CD4-positive, CD25-positive, alpha-beta regulatory T cell (primary cell): ENCODE measurements around the gene EPHB1. TPM values are rescaled to one million over a fixed set of nuclear protein-coding genes. Genes with fewer than 3 reads are reported as not detected.

ENCODE experiments used
- ATAC-seq, 2 donors: fragments of 150-1000 bp; cut with Tn5 transposase; one replicate each; pipeline ENCODE4 v1.10.0; 2021; ENCODE audit warnings: low read depth in 2 of 2, moderate number of reproducible peaks in 2 of 2, moderate library complexity in 1 of 2
- DNase-seq, 3 donors: peaks; one replicate each; pipeline versions ENCODE4 v3.0.0 to v3.0.0-alpha.2; 2012 to 2022; ENCODE audit warnings: mixed read lengths in 1 of 3
- H3K27ac ChIP-seq: one replicate; pipeline ENCODE4 v1.7.0; 2013; ENCODE audit warnings: mild to moderate bottlenecking, low read length; ENCODE audit not compliant: insufficient read depth, poor library complexity, severe bottlenecking
- H3K27me3 ChIP-seq: one replicate; pipeline ENCODE4 v1.7.0; 2013; ENCODE audit warnings: low read length; ENCODE audit not compliant: control insufficient read depth, insufficient read depth
- H3K36me3 ChIP-seq: one replicate; pipeline ENCODE4 v1.7.0; 2013; ENCODE audit warnings: mild to moderate bottlenecking, low read length, moderate library complexity; ENCODE audit not compliant: control insufficient read depth, insufficient read depth
- H3K4me1 ChIP-seq: 2 replicates; pipeline ENCODE4 v1.7.0; 2013; ENCODE audit warnings: mild to moderate bottlenecking, low read length; ENCODE audit not compliant: insufficient read depth, control insufficient read depth, poor library complexity, severe bottlenecking
- H3K4me3 ChIP-seq: one replicate; pipeline ENCODE4 v1.7.0; 2013; ENCODE audit warnings: low read depth, mild to moderate bottlenecking, low read length, moderate library complexity
- H3K9me3 ChIP-seq, 2 experiments: 1 replicate in 1 of 2; 2 replicates in 1 of 2; pipeline ENCODE4 v1.7.0; 2013; ENCODE audit warnings: low read length in 2 of 2, mild to moderate bottlenecking in 1 of 2, moderate library complexity in 1 of 2; ENCODE audit not compliant: control insufficient read depth in 2 of 2
- H3K27ac Mint-ChIP-seq, 3 donors: one replicate each; pipeline ENCODE4 v1.8.0; 2020 to 2022; ENCODE audit warnings: mild to moderate bottlenecking in 3 of 3, mixed read lengths in 3 of 3, moderate library complexity in 2 of 3
- H3K27me3 Mint-ChIP-seq: one replicate; pipeline ENCODE4 v1.8.0; 2022; ENCODE audit warnings: mild to moderate bottlenecking, mixed read lengths
- H3K36me3 Mint-ChIP-seq: one replicate; pipeline ENCODE4 v1.8.0; 2020; ENCODE audit warnings: mixed read lengths
- H3K4me1 Mint-ChIP-seq, 4 donors: one replicate each; pipeline ENCODE4 v1.8.0; 2020 to 2022; ENCODE audit warnings: mixed read lengths in 4 of 4, mild to moderate bottlenecking in 1 of 4
- H3K4me3 Mint-ChIP-seq, 4 donors: one replicate each; pipeline ENCODE4 v1.8.0; 2020 to 2022; ENCODE audit warnings: mild to moderate bottlenecking in 4 of 4, mixed read lengths in 4 of 4, moderate library complexity in 3 of 4
- H3K9me3 Mint-ChIP-seq, 7 donors: one replicate each; pipeline ENCODE4 v1.8.0; 2020 to 2022; ENCODE audit warnings: mixed read lengths in 7 of 7, mild to moderate bottlenecking in 3 of 7, moderate library complexity in 2 of 7
- polyA plus RNA-seq, 4 donors: library from polyadenylated mRNA; unstranded; fragments of 300-500 nt; fragmentation: Illumina TruSeq; gene quantifications; one replicate each; pipeline ENCODE4 v1.2.3, GENCODE V29; 2021
- total RNA-seq: library from RNA; stranded (reverse); gene quantifications from one replicate; pipeline ENCODE4 v1.2.3, GENCODE V29; 2022

The EPHB1 gene
- total and polyA plus RNA-seq, 5 donors from 2014 or later = 0.32 to 2.1 (median 0.84) TPM

DNA sequence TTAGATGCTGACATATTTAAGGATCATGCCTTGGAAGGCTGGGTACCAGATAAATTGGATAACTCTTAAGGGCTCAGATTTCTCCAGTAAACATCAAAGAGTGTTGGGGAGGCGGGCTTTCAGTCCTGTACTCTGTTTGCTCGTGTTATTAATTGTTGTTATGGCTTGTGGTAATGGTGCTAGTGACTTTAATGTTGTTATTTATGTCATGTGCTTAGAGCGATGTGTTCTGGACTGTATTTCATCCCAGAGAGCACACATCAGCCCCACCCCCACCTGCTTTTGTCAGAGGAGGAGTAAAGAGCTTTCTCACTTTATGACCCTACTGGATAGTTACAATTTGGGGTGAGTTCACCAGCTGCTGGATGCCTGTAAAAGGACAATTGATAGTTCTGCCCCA, 386.3 kb downstream of the EPHB1 start:
- no peak overlapping the region for H3K4me3 ChIP-seq
- no peak overlapping the region for H3K27ac Mint-ChIP-seq
- no peaks in the 10 kb centered on the region for H3K9me3 ChIP-seq
- H3K27ac ChIP-seq = no peak overlapping the region
- DNase-seq = no peak
- H3K4me1 Mint-ChIP-seq = no peaks in the 10 kb centered on the region
- no peak overlapping the region for H3K4me3 Mint-ChIP-seq
- no peaks in the 10 kb centered on the region for H3K36me3 Mint-ChIP-seq
- no peaks in the 10 kb centered on the region for H3K4me1 ChIP-seq
- H3K27me3 ChIP-seq = no peaks in the 10 kb centered on the region
- no peak for ATAC-seq
- no peaks in the 10 kb centered on the region for H3K36me3 ChIP-seq
- peaks cover 1 to 7% (median 5%) of the 10 kb centered on the region in 7 donors for H3K9me3 Mint-ChIP-seq
- no peaks in the 10 kb centered on the region for H3K27me3 Mint-ChIP-seq

DNA sequence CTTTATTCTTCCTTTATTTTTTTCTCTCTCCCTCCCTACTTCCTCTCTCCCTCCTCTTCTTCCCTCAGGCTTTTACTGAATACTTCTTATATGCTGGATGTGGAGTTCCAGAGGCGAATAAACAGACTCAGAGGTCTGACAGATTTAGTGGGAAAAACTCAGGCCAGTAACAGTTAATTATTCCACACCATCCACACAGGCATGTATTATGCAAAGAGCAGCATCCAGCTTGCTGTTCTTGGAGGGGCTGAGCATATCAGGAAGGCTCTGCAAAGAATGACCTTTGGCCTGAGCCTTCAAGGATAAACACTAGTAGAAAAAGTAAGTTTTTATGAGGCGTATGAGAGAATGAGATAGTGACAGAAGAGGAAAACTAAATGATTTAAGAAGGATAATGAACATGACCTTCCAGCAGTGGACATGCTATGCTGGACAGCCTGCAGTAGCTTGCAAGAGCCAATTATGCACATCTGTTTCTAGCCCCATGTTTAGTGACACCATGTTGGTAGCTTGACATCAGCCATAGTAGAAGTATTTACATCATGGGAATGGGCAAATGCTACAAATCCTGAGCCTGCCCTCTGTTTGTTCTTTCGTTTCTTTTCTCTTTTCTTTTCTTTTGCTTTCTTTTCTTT, 387.4 kb downstream of the EPHB1 start:
- H3K27me3 Mint-ChIP-seq = no peaks in the 10 kb centered on the region
- Histone ChIP-seq H3K27ac (no peak overlapping the region), H3K4me3 (no peak overlapping the region), H3K4me1 (no peaks in the 10 kb centered on the region), H3K36me3 (no peaks in the 10 kb centered on the region), H3K27me3 (no peaks in the 10 kb centered on the region), H3K9me3 (no peaks in the 10 kb centered on the region)
- no peak overlapping the region for H3K27ac Mint-ChIP-seq
- H3K9me3 Mint-ChIP-seq = peaks cover 1 to 7% (median 5%) of the 10 kb centered on the region in 7 donors
- DNase-seq = no peak
- no peak overlapping the region for H3K4me3 Mint-ChIP-seq
- H3K4me1 Mint-ChIP-seq = no peaks in the 10 kb centered on the region
- no peaks in the 10 kb centered on the region for H3K36me3 Mint-ChIP-seq
- no peak for ATAC-seq

DNA sequence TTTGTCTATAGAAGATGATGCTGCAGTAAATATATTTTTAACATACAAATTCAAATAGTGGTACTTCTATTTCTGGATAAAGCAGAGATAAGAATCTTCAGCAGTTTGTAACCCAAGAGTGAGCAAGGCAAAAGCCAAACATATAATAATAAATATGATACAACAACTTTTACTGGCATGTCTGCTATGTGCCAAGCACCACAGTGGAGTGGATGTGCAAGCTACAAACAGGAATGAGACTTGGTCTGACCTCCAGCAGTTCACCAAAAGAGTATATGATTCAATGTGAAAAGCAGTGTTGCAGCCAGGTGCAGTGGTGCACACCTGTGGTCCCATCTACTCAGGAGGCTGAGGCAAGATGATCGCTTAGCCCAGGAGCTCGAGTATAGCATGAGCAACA, 395.6 kb downstream of the EPHB1 start:
- no peaks in the 10 kb centered on the region for H3K9me3 ChIP-seq
- H3K4me1 ChIP-seq = no peaks in the 10 kb centered on the region
- no peak overlapping the region for H3K27ac ChIP-seq
- H3K27me3 ChIP-seq = no peaks in the 10 kb centered on the region
- Mint-ChIP-seq H3K27me3 (no peaks in the 10 kb centered on the region), H3K9me3 (peaks cover 0 to 2% (median 0%) of the 10 kb centered on the region in 7 donors), H3K36me3 (no peaks in the 10 kb centered on the region), H3K4me3 (no peak overlapping the region), H3K27ac (no peak overlapping the region), H3K4me1 (no peaks in the 10 kb centered on the region)
- no peaks in the 10 kb centered on the region for H3K36me3 ChIP-seq
- ATAC-seq (no peak), DNase-seq (no peak)
- no peak overlapping the region for H3K4me3 ChIP-seq

DNA sequence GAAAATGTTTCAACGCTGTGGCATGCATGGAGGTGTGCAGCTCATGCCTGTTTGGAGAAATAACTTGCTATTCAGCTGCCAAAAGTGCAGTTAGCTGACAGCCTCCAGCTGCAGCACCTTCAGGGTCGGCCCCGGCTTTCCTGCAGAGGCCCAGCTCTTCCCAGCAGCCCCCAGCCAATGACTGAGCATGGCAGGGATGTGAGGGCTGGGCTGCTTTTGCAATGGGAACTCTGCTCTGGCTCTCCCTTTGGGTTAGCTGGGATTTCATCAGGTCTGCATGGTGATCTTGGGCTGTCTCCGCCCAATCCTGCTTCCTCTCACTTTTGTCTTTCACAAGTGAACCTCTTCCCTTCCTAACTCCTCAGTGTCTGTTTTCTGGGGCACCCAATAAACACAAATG, 396.6 kb downstream of the EPHB1 start:
- no peak for DNase-seq
- no peak overlapping the region for H3K4me3 ChIP-seq
- H3K36me3 ChIP-seq = no peaks in the 10 kb centered on the region
- Mint-ChIP-seq H3K9me3 (peaks cover 0 to 6% (median 0%) of the 10 kb centered on the region in 7 donors), H3K36me3 (no peaks in the 10 kb centered on the region), H3K4me1 (no peaks in the 10 kb centered on the region), H3K27ac (no peak overlapping the region), H3K4me3 (no peak overlapping the region), H3K27me3 (no peaks in the 10 kb centered on the region)
- ATAC-seq = no peak
- no peaks in the 10 kb centered on the region for H3K27me3 ChIP-seq
- H3K27ac ChIP-seq = no peak overlapping the region
- no peaks in the 10 kb centered on the region for H3K9me3 ChIP-seq
- no peaks in the 10 kb centered on the region for H3K4me1 ChIP-seq

DNA sequence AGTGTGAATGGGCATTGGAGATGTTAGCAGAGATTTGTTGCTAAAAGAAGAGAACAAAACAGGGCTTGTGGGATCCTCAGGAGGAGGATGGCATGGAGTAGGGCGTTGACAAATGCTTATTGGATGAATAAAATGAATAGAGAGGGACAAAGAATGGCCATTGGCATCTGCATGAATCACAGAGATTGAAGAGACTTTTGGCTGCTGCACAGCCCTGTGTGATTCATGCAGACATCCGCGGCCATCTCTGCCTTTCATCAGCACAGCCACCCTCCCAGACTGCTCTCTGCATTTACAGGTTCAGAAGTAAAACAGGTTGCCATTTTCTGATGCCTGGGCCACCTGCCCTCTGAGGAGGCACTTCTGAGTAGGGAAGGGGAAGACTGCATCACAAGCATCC, 397.9 kb downstream of the EPHB1 start:
- H3K4me3 ChIP-seq = no peak overlapping the region
- H3K9me3 ChIP-seq = no peaks in the 10 kb centered on the region
- Mint-ChIP-seq H3K4me1 (no peaks in the 10 kb centered on the region), H3K27me3 (no peaks in the 10 kb centered on the region), H3K36me3 (no peaks in the 10 kb centered on the region), H3K9me3 (peaks cover 0 to 6% (median 0%) of the 10 kb centered on the region in 7 donors), H3K4me3 (no peak overlapping the region), H3K27ac (no peak overlapping the region)
- no peak overlapping the region for H3K27ac ChIP-seq
- H3K4me1 ChIP-seq = no peaks in the 10 kb centered on the region
- DNase-seq = no peak
- H3K27me3 ChIP-seq = no peaks in the 10 kb centered on the region
- H3K36me3 ChIP-seq = no peaks in the 10 kb centered on the region
- no peak for ATAC-seq

DNA sequence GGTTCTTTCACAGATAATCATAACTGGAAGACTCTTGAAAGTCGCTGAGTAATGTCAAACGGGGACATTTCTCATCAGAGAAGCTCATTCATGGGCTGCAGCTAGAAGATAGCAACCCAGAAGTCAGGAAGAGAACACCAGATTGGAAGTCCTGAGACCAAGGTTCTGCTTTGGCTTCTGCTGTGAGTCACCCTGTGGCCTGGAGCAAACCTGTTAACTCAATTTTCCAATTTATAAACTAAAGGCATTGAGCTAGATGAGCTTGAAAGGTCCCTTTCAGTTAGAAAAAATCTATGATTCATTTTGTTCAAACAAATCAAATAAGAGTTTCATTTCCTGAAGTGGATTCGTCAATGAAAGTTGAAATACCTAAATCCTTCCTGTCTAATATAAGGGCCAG, 402.2 kb downstream of the EPHB1 start:
- no peaks in the 10 kb centered on the region for H3K4me1 Mint-ChIP-seq
- no peaks in the 10 kb centered on the region for H3K27me3 Mint-ChIP-seq
- H3K36me3 Mint-ChIP-seq = no peaks in the 10 kb centered on the region
- no peak overlapping the region for H3K4me3 Mint-ChIP-seq
- H3K9me3 ChIP-seq = no peaks in the 10 kb centered on the region
- H3K27ac ChIP-seq = no peak overlapping the region
- peaks cover 0 to 6% (median under 1%) of the 10 kb centered on the region in 7 donors for H3K9me3 Mint-ChIP-seq
- no peak overlapping the region for H3K4me3 ChIP-seq
- H3K36me3 ChIP-seq = no peaks in the 10 kb centered on the region
- DNase-seq (no peak), ATAC-seq (no peak)
- no peaks in the 10 kb centered on the region for H3K27me3 ChIP-seq
- H3K4me1 ChIP-seq = no peaks in the 10 kb centered on the region
- H3K27ac Mint-ChIP-seq = no peak overlapping the region

DNA sequence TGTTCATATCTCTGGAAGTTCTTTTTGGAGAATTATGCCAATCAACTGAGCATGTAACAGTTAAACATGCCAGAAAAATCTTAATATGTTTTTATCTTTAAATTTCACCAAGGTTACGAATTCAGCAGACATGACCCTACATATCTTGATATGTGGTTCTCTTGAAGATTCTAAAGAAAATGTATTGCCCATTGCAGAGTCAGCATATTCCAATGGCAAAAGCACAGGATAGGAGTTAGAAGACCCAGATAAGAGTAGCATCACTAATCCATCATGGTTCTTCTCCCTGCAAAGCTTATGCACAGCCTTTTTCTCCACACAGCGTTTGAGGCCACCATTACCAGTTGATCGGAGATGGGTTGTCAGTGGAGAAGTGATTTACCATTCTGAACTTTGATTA, 402.8 kb downstream of the EPHB1 start:
- ATAC-seq = no peak
- Mint-ChIP-seq H3K27me3 (no peaks in the 10 kb centered on the region), H3K4me1 (no peaks in the 10 kb centered on the region), H3K9me3 (peaks cover 0 to 6% (median 2%) of the 10 kb centered on the region in 7 donors), H3K4me3 (no peak overlapping the region), H3K36me3 (no peaks in the 10 kb centered on the region), H3K27ac (no peak overlapping the region)
- no peak overlapping the region for H3K4me3 ChIP-seq
- H3K4me1 ChIP-seq = no peaks in the 10 kb centered on the region
- no peak overlapping the region for H3K27ac ChIP-seq
- no peaks in the 10 kb centered on the region for H3K36me3 ChIP-seq
- H3K27me3 ChIP-seq = no peaks in the 10 kb centered on the region
- no peak for DNase-seq
- no peaks in the 10 kb centered on the region for H3K9me3 ChIP-seq

DNA sequence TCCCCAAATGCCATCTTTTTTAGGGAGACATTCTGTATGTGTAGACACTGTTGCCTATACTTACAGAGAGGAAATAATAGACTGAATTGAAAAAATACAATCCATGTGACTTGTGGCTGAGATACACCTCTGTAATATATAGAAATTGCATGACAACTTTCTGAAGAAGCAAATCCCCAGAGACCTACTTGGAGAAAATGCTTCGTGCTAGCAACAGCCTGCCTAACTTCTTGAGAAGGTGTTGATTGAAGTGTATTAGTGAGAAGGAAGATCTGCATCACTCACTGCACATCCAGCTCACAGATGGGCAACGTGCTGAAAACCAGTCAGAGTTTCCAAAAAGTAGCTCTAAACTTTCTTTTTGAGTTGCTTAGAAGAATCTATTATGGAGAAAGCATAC, 404.1 kb downstream of the EPHB1 start:
- no peaks in the 10 kb centered on the region for H3K36me3 ChIP-seq
- Mint-ChIP-seq H3K27ac (no peak overlapping the region), H3K36me3 (no peaks in the 10 kb centered on the region), H3K4me3 (no peak overlapping the region), H3K4me1 (no peaks in the 10 kb centered on the region), H3K9me3 (peaks cover 0 to 6% (median 2%) of the 10 kb centered on the region in 7 donors), H3K27me3 (no peaks in the 10 kb centered on the region)
- H3K9me3 ChIP-seq = no peaks in the 10 kb centered on the region
- no peak for DNase-seq
- ATAC-seq = no peak
- no peak overlapping the region for H3K27ac ChIP-seq
- H3K4me1 ChIP-seq = no peaks in the 10 kb centered on the region
- H3K27me3 ChIP-seq = no peaks in the 10 kb centered on the region
- no peak overlapping the region for H3K4me3 ChIP-seq
